Neural cell (in vitro differentiated cells): ENCODE data around the gene C22orf42. TPM values are rescaled to one million over a fixed set of nuclear protein-coding genes. Genes with fewer than 3 reads are reported as not detected.

Experiments used
- H2AFZ ChIP-seq: fragments of 200-600, 300-800 bp; sonication (generic), shearing (Covaris generic); 2 replicates; pipeline ENCODE4 v1.6.0; 2014; ENCODE audit warnings: low read depth, mild to moderate bottlenecking, antibody characterized with exemption, low read length, moderate library complexity
- H3F3A ChIP-seq: fragments of 200-600 bp; shearing (Covaris generic); 2 replicates; pipeline ENCODE4 v1.6.1; 2016; ENCODE audit warnings: mild to moderate bottlenecking, moderate library complexity, mixed read lengths, antibody characterized with exemption, low read length; ENCODE audit not compliant: insufficient read depth, poor library complexity, severe bottlenecking
- H3K27ac ChIP-seq: fragments of 200-600, 300-800 bp; sonication (generic), shearing (Covaris generic); 2 replicates; pipeline ENCODE4 v1.5.1; 2014; ENCODE audit warnings: mild to moderate bottlenecking, low read length, moderate library complexity
- H3K27me3 ChIP-seq: fragments of 300-800, 200-600 bp; sonication (generic), shearing (Covaris generic); 2 replicates; pipeline ENCODE4 v1.6.0; 2014; ENCODE audit warnings: mild to moderate bottlenecking, low read depth, low read length, moderate library complexity; ENCODE audit not compliant: insufficient read depth
- H3K36me3 ChIP-seq: fragments of 300-800, 200-600 bp; sonication (generic), shearing (Covaris generic); 2 replicates; pipeline ENCODE4 v1.5.1; 2014; ENCODE audit warnings: mild to moderate bottlenecking, antibody characterized with exemption, low read length, moderate library complexity; ENCODE audit not compliant: insufficient read depth
- H3K4me2 ChIP-seq: fragments of 300-800, 200-600 bp; sonication (generic), shearing (Covaris generic); 2 replicates; pipeline ENCODE4 v1.6.0; 2014; ENCODE audit warnings: mild to moderate bottlenecking, low read length
- H3K4me3 ChIP-seq: fragments of 300-800, 200-600 bp; sonication (generic), shearing (Covaris generic); 2 replicates; pipeline ENCODE4 v1.5.1; 2014; ENCODE audit warnings: mild to moderate bottlenecking, low read length, moderate library complexity
- H3K79me2 ChIP-seq: fragments of 200-600 bp; shearing (Covaris generic); replicated peaks from 2 replicates; pipeline ENCODE4 v1.6.0; 2014; ENCODE audit warnings: mild to moderate bottlenecking, low read length, moderate library complexity; ENCODE audit not compliant: insufficient read depth
- H3K9ac ChIP-seq: fragments of 300-800, 200-600 bp; sonication (generic), shearing (Covaris generic); 2 replicates; pipeline ENCODE4 v1.6.1; 2016; ENCODE audit warnings: mild to moderate bottlenecking, low read length, mixed read lengths
- H3K9me2 ChIP-seq: fragments of 200-600 bp; shearing (Covaris generic); 2 replicates; pipeline ENCODE4 v1.6.1; 2016; ENCODE audit warnings: mild to moderate bottlenecking, low read length, mixed read lengths; ENCODE audit not compliant: insufficient read depth
- H3K9me3 ChIP-seq: fragments of 200-600, 300-800 bp; sonication (generic), shearing (Covaris generic); 2 replicates; pipeline ENCODE4 v1.6.1; 2016; ENCODE audit warnings: mild to moderate bottlenecking, mixed run types, low read length, moderate library complexity, mixed read lengths
- H4K20me1 ChIP-seq: fragments of 200-600 bp; shearing (Covaris generic); 2 replicates; pipeline ENCODE4 v1.6.1; 2016; ENCODE audit warnings: mild to moderate bottlenecking, mixed run types; ENCODE audit not compliant: insufficient read depth
- EP300 ChIP-seq: fragments of 450-650 bp; conservative IDR thresholded peaks from 2 replicates; pipeline ENCODE4 v1.6.1; 2014; ENCODE audit warnings: antibody characterized with exemption, mild to moderate bottlenecking, moderate library complexity; ENCODE audit not compliant: poor library complexity, severe bottlenecking
- EZH2 ChIP-seq: fragments of 200-600, 300-800 bp; shearing (Covaris generic), sonication (generic); IDR thresholded peaks from 2 replicates; pipeline ENCODE4 v1.6.1; 2014; ENCODE audit warnings: antibody characterized with exemption, low read length, borderline replicate concordance, mild to moderate bottlenecking; ENCODE audit not compliant: insufficient read depth, poor library complexity, severe bottlenecking
- MXI1 ChIP-seq: fragments of 450-650 bp; conservative IDR thresholded peaks from 2 replicates; pipeline ENCODE4 v1.6.1; 2014; ENCODE audit warnings: antibody characterized with exemption, mild to moderate bottlenecking; ENCODE audit not compliant: poor library complexity, severe bottlenecking
- POLR2AphosphoS5 ChIP-seq: IDR thresholded peaks from 2 replicates; pipeline ENCODE4 v1.6.1; 2012
- RAD21 ChIP-seq: fragments of 450-650 bp; conservative IDR thresholded peaks from 2 replicates; pipeline ENCODE4 v1.6.1; 2014; ENCODE audit warnings: antibody characterized with exemption, mild to moderate bottlenecking, moderate library complexity
- SMC3 ChIP-seq: fragments of 450-650 bp; conservative IDR thresholded peaks from 2 replicates; pipeline ENCODE4 v1.6.1; 2014; ENCODE audit warnings: antibody characterized with exemption, mild to moderate bottlenecking, moderate library complexity; ENCODE audit not compliant: poor library complexity
- TAF1 ChIP-seq: IDR thresholded peaks from 2 replicates; pipeline ENCODE4 v1.6.1; 2012; ENCODE audit warnings: low read depth
- polyA plus RNA-seq: library from polyadenylated mRNA; depleted of rRNA; stranded (reverse); fragments of >200 nt; gene quantifications from 2 replicates; pipeline ENCODE4 v1.2.3, GENCODE V29; 2014
- TF ChIP-seq, protein P1 (sequence below): IDR thresholded peaks from 2 replicates; pipeline ENCODE4 v1.6.1; 2012; ENCODE audit warnings: borderline replicate concordance
- TF ChIP-seq, protein P2 (sequence below): fragments of 450-650 bp; IDR thresholded peaks from 2 replicates; pipeline ENCODE4 v1.5.1; 2014; ENCODE audit warnings: antibody characterized with exemption, mild to moderate bottlenecking, moderate library complexity; ENCODE audit not compliant: poor library complexity, severe bottlenecking

C22orf42 gene
- polyA plus RNA-seq, 1 donor from 2014 or later, result 51.0 TPM

DNA sequence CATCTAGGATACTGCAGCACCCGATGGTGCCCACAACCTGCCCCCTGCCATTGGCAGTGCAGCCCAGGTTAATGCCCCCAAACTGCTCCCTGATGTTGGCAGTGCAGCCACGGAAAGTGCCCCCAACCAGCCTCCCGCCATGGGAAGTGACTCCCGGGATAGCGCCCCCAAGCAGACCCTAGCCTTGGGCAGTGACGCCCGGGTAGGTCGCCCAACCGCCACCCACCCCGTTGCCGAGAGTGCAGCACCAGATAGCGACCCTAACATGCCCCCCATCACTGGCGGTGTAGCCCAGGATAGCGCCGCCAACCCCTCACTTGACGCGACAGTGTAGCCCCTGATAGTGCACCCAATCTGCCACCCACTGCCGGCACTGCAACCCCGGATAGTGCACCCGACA, 38.5 kb downstream of the C22orf42 start:
- Histone ChIP-seq H2AFZ (no peak overlapping the region), H3K4me2 (no peak overlapping the region), H3K9ac (no peak overlapping the region), H3K9me2 (no peaks in the 10 kb centered on the region), H3K36me3 (no peaks in the 10 kb centered on the region), H4K20me1 (no peaks in the 10 kb centered on the region), H3K4me3 (no peak overlapping the region), H3F3A (no peaks in the 10 kb centered on the region), H3K9me3 (no peaks in the 10 kb centered on the region), H3K27ac (no peak overlapping the region), H3K79me2 (no peaks in the 10 kb centered on the region), H3K27me3 (no peaks in the 10 kb centered on the region)
- no peak for TF ChIP-seq MXI1
- TF ChIP-seq, protein P1, sequence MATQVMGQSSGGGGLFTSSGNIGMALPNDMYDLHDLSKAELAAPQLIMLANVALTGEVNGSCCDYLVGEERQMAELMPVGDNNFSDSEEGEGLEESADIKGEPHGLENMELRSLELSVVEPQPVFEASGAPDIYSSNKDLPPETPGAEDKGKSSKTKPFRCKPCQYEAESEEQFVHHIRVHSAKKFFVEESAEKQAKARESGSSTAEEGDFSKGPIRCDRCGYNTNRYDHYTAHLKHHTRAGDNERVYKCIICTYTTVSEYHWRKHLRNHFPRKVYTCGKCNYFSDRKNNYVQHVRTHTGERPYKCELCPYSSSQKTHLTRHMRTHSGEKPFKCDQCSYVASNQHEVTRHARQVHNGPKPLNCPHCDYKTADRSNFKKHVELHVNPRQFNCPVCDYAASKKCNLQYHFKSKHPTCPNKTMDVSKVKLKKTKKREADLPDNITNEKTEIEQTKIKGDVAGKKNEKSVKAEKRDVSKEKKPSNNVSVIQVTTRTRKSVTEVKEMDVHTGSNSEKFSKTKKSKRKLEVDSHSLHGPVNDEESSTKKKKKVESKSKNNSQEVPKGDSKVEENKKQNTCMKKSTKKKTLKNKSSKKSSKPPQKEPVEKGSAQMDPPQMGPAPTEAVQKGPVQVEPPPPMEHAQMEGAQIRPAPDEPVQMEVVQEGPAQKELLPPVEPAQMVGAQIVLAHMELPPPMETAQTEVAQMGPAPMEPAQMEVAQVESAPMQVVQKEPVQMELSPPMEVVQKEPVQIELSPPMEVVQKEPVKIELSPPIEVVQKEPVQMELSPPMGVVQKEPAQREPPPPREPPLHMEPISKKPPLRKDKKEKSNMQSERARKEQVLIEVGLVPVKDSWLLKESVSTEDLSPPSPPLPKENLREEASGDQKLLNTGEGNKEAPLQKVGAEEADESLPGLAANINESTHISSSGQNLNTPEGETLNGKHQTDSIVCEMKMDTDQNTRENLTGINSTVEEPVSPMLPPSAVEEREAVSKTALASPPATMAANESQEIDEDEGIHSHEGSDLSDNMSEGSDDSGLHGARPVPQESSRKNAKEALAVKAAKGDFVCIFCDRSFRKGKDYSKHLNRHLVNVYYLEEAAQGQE, result no peak
- TF ChIP-seq, protein P2, sequence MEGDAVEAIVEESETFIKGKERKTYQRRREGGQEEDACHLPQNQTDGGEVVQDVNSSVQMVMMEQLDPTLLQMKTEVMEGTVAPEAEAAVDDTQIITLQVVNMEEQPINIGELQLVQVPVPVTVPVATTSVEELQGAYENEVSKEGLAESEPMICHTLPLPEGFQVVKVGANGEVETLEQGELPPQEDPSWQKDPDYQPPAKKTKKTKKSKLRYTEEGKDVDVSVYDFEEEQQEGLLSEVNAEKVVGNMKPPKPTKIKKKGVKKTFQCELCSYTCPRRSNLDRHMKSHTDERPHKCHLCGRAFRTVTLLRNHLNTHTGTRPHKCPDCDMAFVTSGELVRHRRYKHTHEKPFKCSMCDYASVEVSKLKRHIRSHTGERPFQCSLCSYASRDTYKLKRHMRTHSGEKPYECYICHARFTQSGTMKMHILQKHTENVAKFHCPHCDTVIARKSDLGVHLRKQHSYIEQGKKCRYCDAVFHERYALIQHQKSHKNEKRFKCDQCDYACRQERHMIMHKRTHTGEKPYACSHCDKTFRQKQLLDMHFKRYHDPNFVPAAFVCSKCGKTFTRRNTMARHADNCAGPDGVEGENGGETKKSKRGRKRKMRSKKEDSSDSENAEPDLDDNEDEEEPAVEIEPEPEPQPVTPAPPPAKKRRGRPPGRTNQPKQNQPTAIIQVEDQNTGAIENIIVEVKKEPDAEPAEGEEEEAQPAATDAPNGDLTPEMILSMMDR, result no peak
- no peak for TF ChIP-seq EZH2
- TF ChIP-seq SMC3, result no peak
- TF ChIP-seq TAF1, result no peak
- TF ChIP-seq RAD21, result no peak
- TF ChIP-seq EP300, result no peak
- no peak for TF ChIP-seq POLR2AphosphoS5

DNA sequence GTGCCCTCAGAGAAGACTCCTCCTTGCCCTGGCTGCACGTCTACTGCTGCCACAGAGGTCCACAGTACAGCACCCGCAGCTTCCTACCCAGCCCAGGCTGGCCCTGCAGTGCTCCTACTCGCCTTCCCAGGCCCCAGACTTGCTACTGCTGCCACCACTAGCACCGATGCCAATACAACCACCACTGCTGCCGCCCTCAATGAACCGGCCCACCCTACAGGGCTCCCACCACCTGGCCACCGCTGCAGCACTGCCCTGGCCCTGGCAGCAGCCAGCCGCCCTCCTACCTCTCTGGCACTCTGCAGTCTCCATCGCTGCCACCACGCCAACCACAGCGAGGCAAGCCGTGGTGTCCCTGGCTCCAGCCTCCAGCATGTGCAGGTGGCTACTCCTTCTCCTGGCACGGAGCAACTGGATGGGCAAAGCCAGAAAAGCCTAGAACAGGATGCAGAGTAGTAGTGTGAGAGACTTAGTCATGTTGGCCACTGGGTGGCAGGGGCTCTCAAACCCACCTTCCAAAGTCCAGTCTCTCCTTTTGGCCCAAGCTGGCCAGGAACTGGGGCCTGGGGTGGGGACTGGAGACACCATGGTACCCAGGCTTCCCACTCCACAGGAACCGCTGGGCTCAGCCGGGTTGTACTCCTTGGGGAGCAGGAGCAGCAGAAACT, 39.4 kb downstream of the C22orf42 start:
- Histone ChIP-seq H4K20me1 (no peaks in the 10 kb centered on the region), H3K27ac (no peak overlapping the region), H3K36me3 (no peaks in the 10 kb centered on the region), H3K9ac (no peak overlapping the region), H3K4me2 (no peak overlapping the region), H3K79me2 (no peaks in the 10 kb centered on the region), H3K27me3 (no peaks in the 10 kb centered on the region), H3K4me3 (no peak overlapping the region), H3F3A (no peaks in the 10 kb centered on the region), H2AFZ (no peak overlapping the region), H3K9me3 (no peaks in the 10 kb centered on the region), H3K9me2 (no peaks in the 10 kb centered on the region)
- TF ChIP-seq RAD21, result no peak
- no peak for TF ChIP-seq SMC3
- no peak for TF ChIP-seq TAF1
- TF ChIP-seq EP300, result no peak
- TF ChIP-seq, protein P1, result no peak
- TF ChIP-seq, protein P2, result no peak
- no peak for TF ChIP-seq MXI1
- TF ChIP-seq EZH2, result no peak
- no peak for TF ChIP-seq POLR2AphosphoS5
